ENCODE data around the gene DMAC2.
A peak's percentile ranks its signal among the peaks of the same experiment; 100 is the strongest.

Gene DMAC2

GRCh38 chr19:41403181-41403970 is 36.3 kb downstream of the DMAC2 start:
- TF ChIP-seq, protein P1, sequence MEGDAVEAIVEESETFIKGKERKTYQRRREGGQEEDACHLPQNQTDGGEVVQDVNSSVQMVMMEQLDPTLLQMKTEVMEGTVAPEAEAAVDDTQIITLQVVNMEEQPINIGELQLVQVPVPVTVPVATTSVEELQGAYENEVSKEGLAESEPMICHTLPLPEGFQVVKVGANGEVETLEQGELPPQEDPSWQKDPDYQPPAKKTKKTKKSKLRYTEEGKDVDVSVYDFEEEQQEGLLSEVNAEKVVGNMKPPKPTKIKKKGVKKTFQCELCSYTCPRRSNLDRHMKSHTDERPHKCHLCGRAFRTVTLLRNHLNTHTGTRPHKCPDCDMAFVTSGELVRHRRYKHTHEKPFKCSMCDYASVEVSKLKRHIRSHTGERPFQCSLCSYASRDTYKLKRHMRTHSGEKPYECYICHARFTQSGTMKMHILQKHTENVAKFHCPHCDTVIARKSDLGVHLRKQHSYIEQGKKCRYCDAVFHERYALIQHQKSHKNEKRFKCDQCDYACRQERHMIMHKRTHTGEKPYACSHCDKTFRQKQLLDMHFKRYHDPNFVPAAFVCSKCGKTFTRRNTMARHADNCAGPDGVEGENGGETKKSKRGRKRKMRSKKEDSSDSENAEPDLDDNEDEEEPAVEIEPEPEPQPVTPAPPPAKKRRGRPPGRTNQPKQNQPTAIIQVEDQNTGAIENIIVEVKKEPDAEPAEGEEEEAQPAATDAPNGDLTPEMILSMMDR (conservative IDR thresholded peaks at IDR 0.05; ENCODE audit: low read length), result no peak

DNA sequence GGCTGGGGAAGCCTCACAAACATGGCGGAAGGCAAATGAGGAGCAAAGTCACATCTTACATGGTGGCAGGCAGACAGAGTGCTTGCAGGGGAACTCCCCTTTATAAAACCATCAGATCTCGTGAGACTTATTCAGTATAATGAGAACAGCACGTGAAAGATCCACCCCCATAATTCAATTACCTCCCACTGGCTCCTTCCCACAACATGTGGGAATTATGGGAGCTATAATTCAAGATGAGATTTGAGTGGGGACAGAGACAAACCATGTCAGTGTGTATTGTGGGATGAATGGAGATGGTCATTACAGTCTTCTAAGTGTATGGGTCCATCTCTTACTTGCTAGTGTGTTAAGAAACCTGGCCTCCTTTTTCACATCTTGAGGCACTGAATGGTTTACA is 37.7 kb downstream of the DMAC2 start:
- TF ChIP-seq, protein P1 (conservative IDR thresholded peaks at IDR 0.05; ENCODE audit: low read length), result no peak
- H3K4me3 ChIP-seq (ENCODE audit: low read length), result no peak overlapping the region
- no peak for DNase-seq (ENCODE audit: low read depth)

More at GRCh38 chr19:41403181-41403970, 36.3 kb downstream of the DMAC2 start:
- DNase-seq (ENCODE audit: low read depth), result no peak
- no peak overlapping the region for H3K4me3 ChIP-seq (ENCODE audit: low read length)

- DNase-seq (ENCODE audit: low read depth), result no peak
- H3K4me3 ChIP-seq (ENCODE audit: low read length), result no peak overlapping the region
- TF ChIP-seq, protein P1 (conservative IDR thresholded peaks at IDR 0.05; ENCODE audit: low read length), result no peak
Observed at GRCh38 chr19:41401483-41401882, 38.2 kb downstream of the DMAC2 start.

GRCh38 chr19:41399525-41399924 is 40.2 kb downstream of the DMAC2 start:
- DNase-seq (ENCODE audit: low read depth), result no peak
- TF ChIP-seq, protein P1 (conservative IDR thresholded peaks at IDR 0.05; ENCODE audit: low read length), result no peak
- H3K4me3 ChIP-seq (ENCODE audit: low read length), result no peak overlapping the region

- TF ChIP-seq, protein P1 (conservative IDR thresholded peaks at IDR 0.05; ENCODE audit: low read length), result no peak
- no peak for DNase-seq (ENCODE audit: low read depth)
- peak overlapping the region; percentile 89 for H3K4me3 ChIP-seq (ENCODE audit: low read length)
Observed at GRCh38 chr19:41399091-41399490, 40.6 kb downstream of the DMAC2 start.

GRCh38 chr19:41398598-41398997 is 41.1 kb downstream of the DMAC2 start:
- TF ChIP-seq, protein P1 (conservative IDR thresholded peaks at IDR 0.05; ENCODE audit: low read length), result no peak

DNA sequence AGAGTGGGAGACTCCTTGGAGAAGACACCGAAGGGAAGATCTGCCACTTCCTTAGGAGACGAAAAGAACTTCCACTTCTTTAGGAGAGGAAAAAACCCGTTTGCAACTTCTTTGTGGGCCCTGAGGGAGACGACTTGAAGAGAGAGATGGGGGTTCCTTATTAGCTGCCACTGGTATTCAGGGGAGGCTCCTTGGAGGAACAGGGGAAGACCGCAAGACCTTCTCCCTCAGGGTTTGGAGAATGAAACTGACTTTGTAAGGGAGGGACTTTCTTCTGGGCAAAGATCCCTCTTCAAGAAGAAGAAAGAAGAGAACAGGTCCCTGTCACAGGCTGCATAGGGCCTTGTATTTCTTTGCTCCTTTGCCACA is 41.7 kb downstream of the DMAC2 start:
- H3K4me3 ChIP-seq (ENCODE audit: low read length), result peak overlapping the region; percentile 89
- TF ChIP-seq, protein P1 (conservative IDR thresholded peaks at IDR 0.05; ENCODE audit: low read length), result no peak
- DNase-seq (ENCODE audit: low read depth), result peak; percentile 18

More at GRCh38 chr19:41398598-41398997, 41.1 kb downstream of the DMAC2 start:
- no peak for DNase-seq (ENCODE audit: low read depth)
- H3K4me3 ChIP-seq (ENCODE audit: low read length), result peak overlapping the region; percentile 89
